HuH-7.5 (cell line): ENCODE measurements around the gene TREX2.
"Not testable (repeated sequence)": the region's sequence is repeated elsewhere in the genome, so short reads cannot be mapped to it uniquely, and the experiment has no call there.

Experiments
- DNase-seq: peaks from one replicate; pipeline ENCODE4 v3.0.0; 2011; ENCODE audit warnings: low spot score

Gene TREX2

GRCh38 chrX:153407736-153408135 lies 38.1 kb downstream of the TREX2 start:
- DNase-seq = no peak

GRCh38 chrX:153406903-153407302 lies 39.0 kb downstream of the TREX2 start:
- DNase-seq = no peak

- DNase-seq = no peak
Observed at GRCh38 chrX:153406011-153406410, 39.8 kb downstream of the TREX2 start.

- no peak for DNase-seq
Observed at GRCh38 chrX:153405426-153405825, 40.4 kb downstream of the TREX2 start.

- not testable (repeated sequence) for DNase-seq
Observed at GRCh38 chrX:153404333-153404732, 41.5 kb downstream of the TREX2 start.

- DNase-seq = no peak
Observed at GRCh38 chrX:153401133-153401764, 44.6 kb downstream of the TREX2 start, which contains the start of gene PNMA6E. Gene PNMA6E (minus strand): TSS chrX:153401350. CDS start chrX:153398849, 2,501 bp downstream.

GRCh38 chrX:153400146-153401132 lies 45.4 kb downstream of the TREX2 start:
- DNase-seq = peak; percentile 71

- DNase-seq = no peak
Observed at GRCh38 chrX:153398275-153398960, 47.4 kb downstream of the TREX2 start.

GRCh38 chrX:153397256-153397960 lies 48.4 kb downstream of the TREX2 start:
- DNase-seq = no peak

GRCh38 chrX:153396320-153397195 lies 49.3 kb downstream of the TREX2 start:
- DNase-seq = no peak

GRCh38 chrX:153395613-153396319 lies 50.1 kb downstream of the TREX2 start:
- no peak for DNase-seq

GRCh38 chrX:153394612-153395011 lies 51.2 kb downstream of the TREX2 start:
- DNase-seq = no peak
